Kidney (tissue), 14 donors: Measurements from ENCODE around the gene BOD1. TPM values are rescaled to one million over a fixed set of nuclear protein-coding genes. Genes with fewer than 3 reads are reported as not detected.

Source experiments
- DNase-seq, 5 donors: peaks; one replicate each; pipeline ENCODE4 v3.0.0-alpha.2; 2013 to 2020
- FAIRE-seq: peaks from 2 replicates; lab custom pipeline; 2012; peaks lifted over from hg19 to GRCh38; lab: Jason Lieb, UNC
- H3K27ac ChIP-seq, 2 donors: one replicate each; pipeline ENCODE4 v1.7.0; 2013; ENCODE audit warnings: low read depth in 2 of 2, low read length in 2 of 2, inconsistent platforms in 1 of 2
- H3K27me3 ChIP-seq: one replicate; pipeline ENCODE4 v1.7.1; 2013; ENCODE audit warnings: low read length, inconsistent platforms; ENCODE audit not compliant: control insufficient read depth, insufficient read depth
- H3K36me3 ChIP-seq, 3 donors: one replicate each; pipeline versions ENCODE4 v1.7.0 to v1.7.1; 2013; ENCODE audit warnings: low read length in 3 of 3, control low read depth in 1 of 3, inconsistent platforms in 1 of 3; ENCODE audit not compliant: insufficient read depth in 3 of 3, control insufficient read depth in 2 of 3
- H3K4me1 ChIP-seq, 3 donors: one replicate each; pipeline versions ENCODE4 v1.7.0 to v1.7.1; 2013; ENCODE audit warnings: low read length in 3 of 3, inconsistent platforms in 1 of 3, low read depth in 1 of 3; ENCODE audit not compliant: control insufficient read depth in 2 of 3, insufficient read depth in 2 of 3
- H3K4me3 ChIP-seq, 3 donors: one replicate each; pipeline versions ENCODE4 v1.7.0 to v1.8.1; 2013; ENCODE audit warnings: low read length in 3 of 3, control low read depth in 1 of 3, inconsistent platforms in 1 of 3
- H3K9ac ChIP-seq, 3 donors: one replicate each; pipeline versions ENCODE4 v1.7.0 to v1.7.1; 2013; ENCODE audit warnings: low read length in 3 of 3, control low read depth in 1 of 3, inconsistent platforms in 1 of 3
- H3K9me3 ChIP-seq, 3 donors: one replicate each; pipeline versions ENCODE4 v1.7.0 to v1.7.1; 2013; ENCODE audit warnings: low read length in 3 of 3, control low read depth in 1 of 3, inconsistent platforms in 1 of 3; ENCODE audit not compliant: control insufficient read depth in 2 of 3, insufficient read depth in 1 of 3
- CTCF ChIP-seq: IDR thresholded peaks from 3 replicates; pipeline ENCODE4 v1.5.1; 2012; ENCODE audit warnings: mild to moderate bottlenecking, moderate library complexity, borderline replicate concordance; ENCODE audit not compliant: insufficient read depth; ENCODE audit errors: extremely low read depth
- intact Hi-C: fragments of 100-400 bp; cut with DNase I; formaldehyde crosslinking; loops from one replicate; pipeline ENCODE4 v1.11.1; 2022
- polyA plus RNA-seq: library from polyadenylated mRNA; stranded (reverse); fragments of 350-450 nt; fragmentation: Illumina TruSeq; extraction: RNeasy Lipid Tissue Mini Kit (QIAGEN cat#74804); gene quantifications from one replicate; pipeline ENCODE4 v1.2.3, GENCODE V29; 2014; ENCODE audit warnings: low read depth, low replicate concordance; ENCODE audit not compliant: insufficient read depth
- total RNA-seq: library from RNA; stranded (reverse); fragmentation: NEBNext Ultra II Directional; extraction: Animal tissue kit (Norgen Biotek cat#: 25700); gene quantifications from one replicate; pipeline ENCODE4 v1.2.1, GENCODE V29; 2021
- donor health status: control.
- donor health status: control.
- donor health status: control.
- donor health status: control.
- donor health status: control.
- donor health status: DM: yes; HTN: yes; CAD: no.
- donor health status: Normal renal cell carcinoma (clear cell type).

Gene BOD1
- total and polyA plus RNA-seq, 2 donors from 2014 or later, result 32.5 to 43.6 TPM

- intact Hi-C loops, result no loop called here
- TF ChIP-seq CTCF, result no peak
- Histone ChIP-seq H3K27me3 (no peaks in the 10 kb centered on the region), H3K9ac (no peak overlapping the region), H3K4me1 (peaks cover 0 to 13% (median 12%) of the 10 kb centered on the region in 3 donors), H3K4me3 (no peak overlapping the region), H3K27ac (peak overlapping the region in 1 of 2 donors; percentile 7), H3K36me3 (no peaks in the 10 kb centered on the region), H3K9me3 (no peaks in the 10 kb centered on the region)
- DNase-seq, result peak in 1 of 5 donors; percentile 37
- no peak for FAIRE-seq
Measured at GRCh38 chr5:173630724-173631365, 14.4 kb upstream of the BOD1 start.

GRCh38 chr5:173629628-173630027 lies 13.2 kb upstream of the BOD1 start:
- no peak for FAIRE-seq

GRCh38 chr5:173628501-173628900 lies 12.1 kb upstream of the BOD1 start:
- FAIRE-seq, result no peak

More at GRCh38 chr5:173629628-173630027, 13.2 kb upstream of the BOD1 start:
- no peak for TF ChIP-seq CTCF
- intact Hi-C loops, result no loop called here
- H3K36me3 ChIP-seq, result no peaks in the 10 kb centered on the region
- peak in 1 of 5 donors; percentile 40 for DNase-seq
- H3K27me3 ChIP-seq, result no peaks in the 10 kb centered on the region
- no peak overlapping the region for H3K4me3 ChIP-seq
- no peak overlapping the region for H3K9ac ChIP-seq
- no peak overlapping the region for H3K27ac ChIP-seq
- peaks cover 0 to 17% (median 12%) of the 10 kb centered on the region in 3 donors for H3K4me1 ChIP-seq
- H3K9me3 ChIP-seq, result no peaks in the 10 kb centered on the region

More at GRCh38 chr5:173628501-173628900, 12.1 kb upstream of the BOD1 start:
- intact Hi-C loops, result no loop called here
- H3K36me3 ChIP-seq, result no peaks in the 10 kb centered on the region
- peaks cover 0 to 17% (median 12%) of the 10 kb centered on the region in 3 donors for H3K4me1 ChIP-seq
- H3K9me3 ChIP-seq, result no peaks in the 10 kb centered on the region
- H3K27me3 ChIP-seq, result no peaks in the 10 kb centered on the region
- no peak for TF ChIP-seq CTCF
- no peak overlapping the region for H3K9ac ChIP-seq
- no peak for DNase-seq
- H3K27ac ChIP-seq, result peak overlapping the region in 1 of 2 donors; percentile 48
- H3K4me3 ChIP-seq, result no peak overlapping the region
